ENCODE measurements around the gene NSUN4. TPM values are rescaled to one million over a fixed set of nuclear protein-coding genes. Genes with fewer than 3 reads are reported as not detected.

NSUN4 gene
- total and polyA plus RNA-seq, 2 of the 13 experiments (the other 11 are each of a cell fraction or from before 2014, with no cell fraction given), result 21.5 to 23.5 TPM

DNA sequence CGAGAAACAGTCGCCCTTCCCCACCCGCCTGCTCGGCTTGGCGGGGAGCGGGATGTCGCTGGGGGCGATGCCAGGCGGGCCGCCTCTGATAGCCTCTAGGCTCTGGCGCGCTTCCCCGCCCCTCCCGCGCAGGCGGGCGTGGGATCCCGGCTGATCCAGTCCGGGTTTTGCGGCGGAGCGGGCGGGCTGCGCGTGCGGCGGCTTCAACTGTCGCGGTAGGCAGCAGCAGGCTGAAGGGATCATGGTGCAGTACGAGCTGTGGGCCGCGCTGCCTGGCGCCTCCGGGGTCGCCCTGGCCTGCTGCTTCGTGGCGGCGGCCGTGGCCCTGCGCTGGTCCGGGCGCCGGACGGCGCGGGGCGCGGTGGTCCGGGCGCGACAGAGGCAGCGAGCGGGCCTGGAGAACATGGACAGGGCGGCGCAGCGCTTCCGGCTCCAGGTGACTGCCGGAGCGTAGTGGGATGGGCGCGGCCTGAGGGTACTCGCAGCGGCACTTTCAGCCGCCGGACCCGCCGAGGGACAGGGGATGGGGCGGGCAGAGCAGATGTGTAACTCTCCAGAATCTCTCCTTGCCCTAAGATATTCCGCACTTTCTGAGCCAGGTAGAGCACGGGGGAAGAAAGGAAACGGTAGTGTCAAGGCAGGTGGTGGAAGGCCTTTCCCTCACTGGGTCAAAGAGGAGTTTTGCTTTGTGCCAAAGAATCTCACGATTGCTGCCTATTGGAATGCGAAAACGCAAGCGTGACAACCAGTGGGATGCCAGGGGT lies 53.7 kb downstream of the NSUN4 start, which contains the start of gene FAAH (continued):
- TF ChIP-seq, protein P1, sequence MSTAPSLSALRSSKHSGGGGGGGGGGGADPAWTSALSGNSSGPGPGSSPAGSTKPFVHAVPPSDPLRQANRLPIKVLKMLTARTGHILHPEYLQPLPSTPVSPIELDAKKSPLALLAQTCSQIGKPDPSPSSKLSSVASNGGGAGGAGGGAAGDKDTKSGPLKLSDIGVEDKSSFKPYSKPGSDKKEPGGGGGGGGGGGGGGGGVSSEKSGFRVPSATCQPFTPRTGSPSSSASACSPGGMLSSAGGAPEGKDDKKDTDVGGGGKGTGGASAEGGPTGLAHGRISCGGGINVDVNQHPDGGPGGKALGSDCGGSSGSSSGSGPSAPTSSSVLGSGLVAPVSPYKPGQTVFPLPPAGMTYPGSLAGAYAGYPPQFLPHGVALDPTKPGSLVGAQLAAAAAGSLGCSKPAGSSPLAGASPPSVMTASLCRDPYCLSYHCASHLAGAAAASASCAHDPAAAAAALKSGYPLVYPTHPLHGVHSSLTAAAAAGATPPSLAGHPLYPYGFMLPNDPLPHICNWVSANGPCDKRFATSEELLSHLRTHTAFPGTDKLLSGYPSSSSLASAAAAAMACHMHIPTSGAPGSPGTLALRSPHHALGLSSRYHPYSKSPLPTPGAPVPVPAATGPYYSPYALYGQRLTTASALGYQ (CRISPR knock-in tag; IDR thresholded peaks at IDR 0.05), result peak; percentile 72
- TF ChIP-seq ZNF605 (CRISPR knock-in tag; IDR thresholded peaks at IDR 0.05) (peak; percentile 55; the same call in 1 of the 2 replicates), NRL (CRISPR knock-in tag; IDR thresholded peaks at IDR 0.05; ENCODE audit: borderline replicate concordance) (peak; percentile 76; the same call in 1 of the 2 replicates), MEF2D (CRISPR knock-in tag; IDR thresholded peaks at IDR 0.05) (no peak; the same call in 1 of the 2 replicates), SP5 (CRISPR knock-in tag; IDR thresholded peaks at IDR 0.05; ENCODE audit: borderline replicate concordance, low read depth) (peak; percentile 65; the same call in 1 of the 2 replicates), ZNF607 (CRISPR knock-in tag; IDR thresholded peaks at IDR 0.05; ENCODE audit: borderline replicate concordance) (no peak), SIN3A (IDR thresholded peaks at IDR 0.05; ENCODE audit: borderline replicate concordance, low read depth, low read length) (no peak), STAG1 (CRISPR knock-in tag; IDR thresholded peaks at IDR 0.05) (0 out of 2 replicates have a peak, but pooled peaks have one; percentile 5), NCOA2 (CRISPR knock-in tag; IDR thresholded peaks at IDR 0.05) (peak; percentile 40; the same call in 1 of the 2 replicates), CSRNP2 (CRISPR knock-in tag; conservative IDR thresholded peaks at IDR 0.05; ENCODE audit: low read depth) (0 out of 2 replicates have a peak, but pooled peaks have one; percentile 71), BRCA1 (CRISPR knock-in tag; IDR thresholded peaks at IDR 0.05) (peak; percentile 72; the same call in 1 of the 2 replicates), ZNF234 (CRISPR knock-in tag; conservative IDR thresholded peaks at IDR 0.05) (no peak)
- TF ChIP-seq, protein P2, sequence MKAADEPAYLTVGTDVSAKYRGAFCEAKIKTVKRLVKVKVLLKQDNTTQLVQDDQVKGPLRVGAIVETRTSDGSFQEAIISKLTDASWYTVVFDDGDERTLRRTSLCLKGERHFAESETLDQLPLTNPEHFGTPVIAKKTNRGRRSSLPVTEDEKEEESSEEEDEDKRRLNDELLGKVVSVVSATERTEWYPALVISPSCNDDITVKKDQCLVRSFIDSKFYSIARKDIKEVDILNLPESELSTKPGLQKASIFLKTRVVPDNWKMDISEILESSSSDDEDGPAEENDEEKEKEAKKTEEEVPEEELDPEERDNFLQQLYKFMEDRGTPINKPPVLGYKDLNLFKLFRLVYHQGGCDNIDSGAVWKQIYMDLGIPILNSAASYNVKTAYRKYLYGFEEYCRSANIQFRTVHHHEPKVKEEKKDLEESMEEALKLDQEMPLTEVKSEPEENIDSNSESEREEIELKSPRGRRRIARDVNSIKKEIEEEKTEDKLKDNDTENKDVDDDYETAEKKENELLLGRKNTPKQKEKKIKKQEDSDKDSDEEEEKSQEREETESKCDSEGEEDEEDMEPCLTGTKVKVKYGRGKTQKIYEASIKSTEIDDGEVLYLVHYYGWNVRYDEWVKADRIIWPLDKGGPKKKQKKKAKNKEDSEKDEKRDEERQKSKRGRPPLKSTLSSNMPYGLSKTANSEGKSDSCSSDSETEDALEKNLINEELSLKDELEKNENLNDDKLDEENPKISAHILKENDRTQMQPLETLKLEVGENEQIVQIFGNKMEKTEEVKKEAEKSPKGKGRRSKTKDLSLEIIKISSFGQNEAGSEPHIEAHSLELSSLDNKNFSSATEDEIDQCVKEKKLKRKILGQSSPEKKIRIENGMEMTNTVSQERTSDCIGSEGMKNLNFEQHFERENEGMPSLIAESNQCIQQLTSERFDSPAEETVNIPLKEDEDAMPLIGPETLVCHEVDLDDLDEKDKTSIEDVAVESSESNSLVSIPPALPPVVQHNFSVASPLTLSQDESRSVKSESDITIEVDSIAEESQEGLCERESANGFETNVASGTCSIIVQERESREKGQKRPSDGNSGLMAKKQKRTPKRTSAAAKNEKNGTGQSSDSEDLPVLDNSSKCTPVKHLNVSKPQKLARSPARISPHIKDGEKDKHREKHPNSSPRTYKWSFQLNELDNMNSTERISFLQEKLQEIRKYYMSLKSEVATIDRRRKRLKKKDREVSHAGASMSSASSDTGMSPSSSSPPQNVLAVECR (CRISPR knock-in tag; IDR thresholded peaks at IDR 0.05; ENCODE audit: borderline replicate concordance), result peak; percentile 85
- TF ChIP-seq, protein P3, sequence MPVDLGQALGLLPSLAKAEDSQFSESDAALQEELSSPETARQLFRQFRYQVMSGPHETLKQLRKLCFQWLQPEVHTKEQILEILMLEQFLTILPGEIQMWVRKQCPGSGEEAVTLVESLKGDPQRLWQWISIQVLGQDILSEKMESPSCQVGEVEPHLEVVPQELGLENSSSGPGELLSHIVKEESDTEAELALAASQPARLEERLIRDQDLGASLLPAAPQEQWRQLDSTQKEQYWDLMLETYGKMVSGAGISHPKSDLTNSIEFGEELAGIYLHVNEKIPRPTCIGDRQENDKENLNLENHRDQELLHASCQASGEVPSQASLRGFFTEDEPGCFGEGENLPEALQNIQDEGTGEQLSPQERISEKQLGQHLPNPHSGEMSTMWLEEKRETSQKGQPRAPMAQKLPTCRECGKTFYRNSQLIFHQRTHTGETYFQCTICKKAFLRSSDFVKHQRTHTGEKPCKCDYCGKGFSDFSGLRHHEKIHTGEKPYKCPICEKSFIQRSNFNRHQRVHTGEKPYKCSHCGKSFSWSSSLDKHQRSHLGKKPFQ (CRISPR knock-in tag; IDR thresholded peaks at IDR 0.05; ENCODE audit: insufficient replicate concordance), result no peak
- TF ChIP-seq, protein P4, sequence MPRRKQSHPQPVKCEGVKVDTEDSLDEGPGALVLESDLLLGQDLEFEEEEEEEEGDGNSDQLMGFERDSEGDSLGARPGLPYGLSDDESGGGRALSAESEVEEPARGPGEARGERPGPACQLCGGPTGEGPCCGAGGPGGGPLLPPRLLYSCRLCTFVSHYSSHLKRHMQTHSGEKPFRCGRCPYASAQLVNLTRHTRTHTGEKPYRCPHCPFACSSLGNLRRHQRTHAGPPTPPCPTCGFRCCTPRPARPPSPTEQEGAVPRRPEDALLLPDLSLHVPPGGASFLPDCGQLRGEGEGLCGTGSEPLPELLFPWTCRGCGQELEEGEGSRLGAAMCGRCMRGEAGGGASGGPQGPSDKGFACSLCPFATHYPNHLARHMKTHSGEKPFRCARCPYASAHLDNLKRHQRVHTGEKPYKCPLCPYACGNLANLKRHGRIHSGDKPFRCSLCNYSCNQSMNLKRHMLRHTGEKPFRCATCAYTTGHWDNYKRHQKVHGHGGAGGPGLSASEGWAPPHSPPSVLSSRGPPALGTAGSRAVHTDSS (CRISPR knock-in tag; conservative IDR thresholded peaks at IDR 0.05), result no peak
- TF ChIP-seq, protein P5, sequence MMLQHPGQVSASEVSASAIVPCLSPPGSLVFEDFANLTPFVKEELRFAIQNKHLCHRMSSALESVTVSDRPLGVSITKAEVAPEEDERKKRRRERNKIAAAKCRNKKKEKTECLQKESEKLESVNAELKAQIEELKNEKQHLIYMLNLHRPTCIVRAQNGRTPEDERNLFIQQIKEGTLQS (CRISPR knock-in tag; IDR thresholded peaks at IDR 0.05), result no peak

Data from HepG2 (cell line).